GM23338 (cell line): ENCODE measurements around the gene WT1.

Experiments
- CREB1 ChIP-seq: fragments of 250-450 bp; sonication (Bioruptor Pico); IDR thresholded peaks from 2 replicates; pipeline ENCODE4 v1.5.0; 2020; ENCODE audit warnings: low read depth, mild to moderate bottlenecking, moderate library complexity
- CTCF ChIP-seq, 2 experiments: fragments of 200-600 bp in 1 of 2; sonication (generic) in 1 of 2; conservative IDR thresholded peaks; 2 replicates each; pipeline versions ENCODE4 v1.5.1 to v1.6.1; 2016 to 2017; ENCODE audit warnings: antibody characterized with exemption in 2 of 2, low read depth in 2 of 2, mild to moderate bottlenecking in 2 of 2, moderate library complexity in 1 of 2
- ETS1 ChIP-seq: IDR thresholded peaks from 2 replicates; pipeline ENCODE4 v1.6.1; 2016; ENCODE audit warnings: antibody characterized with exemption
- EZH2 ChIP-seq: fragments of 200-600 bp; sonication (generic); IDR thresholded peaks from one replicate; pipeline ENCODE4 v1.8.0; 2017; ENCODE audit warnings: antibody characterized with exemption, mild to moderate bottlenecking, low read depth; ENCODE audit not compliant: unreplicated experiment
- EZH2phosphoT487 ChIP-seq: fragments of 200-600 bp; sonication (generic); IDR thresholded peaks from one replicate; pipeline ENCODE4 v1.8.1; 2018; ENCODE audit warnings: antibody characterized with exemption; ENCODE audit not compliant: unreplicated experiment
- JUNB ChIP-seq: IDR thresholded peaks from one replicate; pipeline ENCODE4 v1.6.1; 2016; ENCODE audit warnings: antibody characterized with exemption; ENCODE audit not compliant: unreplicated experiment
- POLR2AphosphoS5 ChIP-seq: IDR thresholded peaks from 2 replicates; pipeline ENCODE4 v1.6.1; 2016; ENCODE audit warnings: antibody characterized with exemption, low read depth
- REST ChIP-seq: IDR thresholded peaks from one replicate; pipeline ENCODE4 v1.6.1; 2018; ENCODE audit warnings: antibody characterized with exemption; ENCODE audit not compliant: unreplicated experiment
- ZNF331 ChIP-seq: fragments of 250-450 bp; sonication (Bioruptor Pico); IDR thresholded peaks from 2 replicates; pipeline ENCODE4 v1.5.0; 2020; ENCODE audit warnings: low read depth, mild to moderate bottlenecking, moderate library complexity

GRCh38 chr11:32388871-32389770 is 46.2 kb downstream of the WT1 start:
- no peak for TF ChIP-seq ETS1
- no peak for TF ChIP-seq REST
- no peak for TF ChIP-seq EZH2
- TF ChIP-seq CTCF (conservative IDR thresholded peaks at IDR 0.05; ENCODE audit: low read depth in 2 of 2): no peak
- TF ChIP-seq POLR2AphosphoS5: no peak
- TF ChIP-seq EZH2phosphoT487: no peak
- no peak for TF ChIP-seq ZNF331 (CRISPR knock-in tag)
- TF ChIP-seq CREB1: no peak
- no peak for TF ChIP-seq JUNB
